Measurements from ENCODE around the gene HOXA2. TPM values are rescaled to one million over a fixed set of nuclear protein-coding genes. Genes with fewer than 3 reads are reported as not detected.

HOXA2 gene
- total and polyA plus RNA-seq, 4 donors, result 4.4 to 17.9 (median 12.9) TPM

GRCh38 chr7:27132978-27133377 lies 30.5 kb upstream of the HOXA2 start:
- DNase-seq (ENCODE audit: low read depth in 4 of 6, low spot score in 6 of 6), result no peak
- no peak overlapping the region for H3K4me3 ChIP-seq (ENCODE audit: low read depth, low read length)
- H3K27ac ChIP-seq (ENCODE audit: low read depth, low read length), result peak overlapping the region; percentile 99
- no peaks in the 10 kb centered on the region for H3K9me3 ChIP-seq (ENCODE audit: control insufficient read depth, insufficient read depth, low read length)
- peaks cover 2% of the 10 kb centered on the region for H3K27me3 ChIP-seq (ENCODE audit: control insufficient read depth, insufficient read depth, low read length)
- H3K36me3 ChIP-seq (ENCODE audit: control insufficient read depth, insufficient read depth, low read length), result peaks cover 7% of the 10 kb centered on the region
- H3K4me1 ChIP-seq (ENCODE audit: control insufficient read depth, insufficient read depth, low read length), result peaks cover 41% of the 10 kb centered on the region
- WGBS (ENCODE audit: insufficient coverage), result 19% methylated on average over 3 of the region's 6 CpGs

GRCh38 chr7:27132214-27132613 lies 29.7 kb upstream of the HOXA2 start:
- no CpG with 5 or more reads among the region's 2 CpGs for WGBS (ENCODE audit: insufficient coverage)
- no peak for DNase-seq (ENCODE audit: low read depth in 4 of 6, low spot score in 6 of 6)
- Histone ChIP-seq H3K4me3 (ENCODE audit: low read depth, low read length) (no peak overlapping the region), H3K27me3 (ENCODE audit: control insufficient read depth, insufficient read depth, low read length) (peaks cover 2% of the 10 kb centered on the region), H3K36me3 (ENCODE audit: control insufficient read depth, insufficient read depth, low read length) (peaks cover 7% of the 10 kb centered on the region), H3K4me1 (ENCODE audit: control insufficient read depth, insufficient read depth, low read length) (peaks cover 40% of the 10 kb centered on the region), H3K9me3 (ENCODE audit: control insufficient read depth, insufficient read depth, low read length) (no peaks in the 10 kb centered on the region), H3K27ac (ENCODE audit: low read depth, low read length) (peak overlapping the region; percentile 94)

GRCh38 chr7:27131390-27131819 lies 28.9 kb upstream of the HOXA2 start:
- Histone ChIP-seq H3K9me3 (ENCODE audit: control insufficient read depth, insufficient read depth, low read length) (no peaks in the 10 kb centered on the region), H3K4me3 (ENCODE audit: low read depth, low read length) (peak overlapping the region; percentile 83), H3K4me1 (ENCODE audit: control insufficient read depth, insufficient read depth, low read length) (peaks cover 32% of the 10 kb centered on the region), H3K27me3 (ENCODE audit: control insufficient read depth, insufficient read depth, low read length) (no peaks in the 10 kb centered on the region), H3K27ac (ENCODE audit: low read depth, low read length) (peak overlapping the region; percentile 94), H3K36me3 (ENCODE audit: control insufficient read depth, insufficient read depth, low read length) (peaks cover 7% of the 10 kb centered on the region)
- 40% methylated on average over 2 of the region's 12 CpGs for whole genome bisulfite sequencing (ENCODE audit: insufficient coverage)
- DNase-seq (ENCODE audit: low read depth in 4 of 6, low spot score in 6 of 6), result no peak

GRCh38 chr7:27130540-27131389 lies 28.3 kb upstream of the HOXA2 start, which contains the start of gene HOXA4:
Gene HOXA4 (minus strand): TSS chr7:27130757. CDS start chr7:27130733, 24 bp downstream.
- Histone ChIP-seq H3K27me3 (ENCODE audit: control insufficient read depth, insufficient read depth, low read length) (no peaks in the 10 kb centered on the region), H3K9me3 (ENCODE audit: control insufficient read depth, insufficient read depth, low read length) (no peaks in the 10 kb centered on the region), H3K4me1 (ENCODE audit: control insufficient read depth, insufficient read depth, low read length) (peaks cover 26% of the 10 kb centered on the region), H3K4me3 (ENCODE audit: low read depth, low read length) (peak within 1 kb of the TSS; percentile 83), H3K27ac (ENCODE audit: low read depth, low read length) (peak within 1 kb of the TSS; percentile 98), H3K36me3 (ENCODE audit: control insufficient read depth, insufficient read depth, low read length) (peaks cover 7% of the 10 kb centered on the region)
- under 1% methylated on average over 56 of the region's 67 CpGs for WGBS (ENCODE audit: insufficient coverage)
- peak in 4 of 6 donors; percentile 85 to 97 (median 90) for DNase-seq (ENCODE audit: low read depth in 4 of 6, low spot score in 6 of 6)

GRCh38 chr7:27129729-27130539 lies 27.5 kb upstream of the HOXA2 start:
- DNase-seq (ENCODE audit: low read depth in 4 of 6, low spot score in 6 of 6), result peak in 2 of 6 donors; percentile 84 to 93
- Histone ChIP-seq H3K36me3 (ENCODE audit: control insufficient read depth, insufficient read depth, low read length) (peaks cover 7% of the 10 kb centered on the region), H3K27me3 (ENCODE audit: control insufficient read depth, insufficient read depth, low read length) (peaks cover 1% of the 10 kb centered on the region), H3K9me3 (ENCODE audit: control insufficient read depth, insufficient read depth, low read length) (no peaks in the 10 kb centered on the region), H3K4me3 (ENCODE audit: low read depth, low read length) (peak overlapping the region; percentile 45), H3K27ac (ENCODE audit: low read depth, low read length) (peak overlapping the region; percentile 98), H3K4me1 (ENCODE audit: control insufficient read depth, insufficient read depth, low read length) (peaks cover 35% of the 10 kb centered on the region)
- 2% methylated on average over 72 of the region's 72 CpGs for WGBS (ENCODE audit: insufficient coverage)

- peak overlapping the region; percentile 98 for H3K27ac ChIP-seq (ENCODE audit: low read depth, low read length)
- peaks cover 12% of the 10 kb centered on the region for H3K36me3 ChIP-seq (ENCODE audit: control insufficient read depth, insufficient read depth, low read length)
- no peak for DNase-seq (ENCODE audit: low read depth in 4 of 6, low spot score in 6 of 6)
- WGBS (ENCODE audit: insufficient coverage), result 38% methylated on average over 20 of the region's 28 CpGs
- H3K27me3 ChIP-seq (ENCODE audit: control insufficient read depth, insufficient read depth, low read length), result peaks cover 5% of the 10 kb centered on the region
- no peaks in the 10 kb centered on the region for H3K9me3 ChIP-seq (ENCODE audit: control insufficient read depth, insufficient read depth, low read length)
- H3K4me3 ChIP-seq (ENCODE audit: low read depth, low read length), result peak overlapping the region; percentile 45
- peaks cover 43% of the 10 kb centered on the region for H3K4me1 ChIP-seq (ENCODE audit: control insufficient read depth, insufficient read depth, low read length)
These were observed 26.6 kb upstream of the HOXA2 start for GRCh38 chr7:27128776-27129728.

GRCh38 chr7:27128034-27128433 lies 25.6 kb upstream of the HOXA2 start:
- H3K9me3 ChIP-seq (ENCODE audit: control insufficient read depth, insufficient read depth, low read length), result no peaks in the 10 kb centered on the region
- H3K27ac ChIP-seq (ENCODE audit: low read depth, low read length), result peak overlapping the region; percentile 98
- H3K27me3 ChIP-seq (ENCODE audit: control insufficient read depth, insufficient read depth, low read length), result peaks cover 5% of the 10 kb centered on the region
- 14% methylated on average over 1 of the region's 2 CpGs for WGBS (ENCODE audit: insufficient coverage)
- peak in 1 of 6 donors; percentile 72 for DNase-seq (ENCODE audit: low read depth in 4 of 6, low spot score in 6 of 6)
- H3K4me1 ChIP-seq (ENCODE audit: control insufficient read depth, insufficient read depth, low read length), result peaks cover 47% of the 10 kb centered on the region
- no peak overlapping the region for H3K4me3 ChIP-seq (ENCODE audit: low read depth, low read length)
- H3K36me3 ChIP-seq (ENCODE audit: control insufficient read depth, insufficient read depth, low read length), result peaks cover 14% of the 10 kb centered on the region

- no CpG with 5 or more reads among the region's 3 CpGs for WGBS (ENCODE audit: insufficient coverage)
- Histone ChIP-seq H3K9me3 (ENCODE audit: control insufficient read depth, insufficient read depth, low read length) (no peaks in the 10 kb centered on the region), H3K36me3 (ENCODE audit: control insufficient read depth, insufficient read depth, low read length) (peaks cover 22% of the 10 kb centered on the region), H3K27me3 (ENCODE audit: control insufficient read depth, insufficient read depth, low read length) (peaks cover 5% of the 10 kb centered on the region), H3K4me1 (ENCODE audit: control insufficient read depth, insufficient read depth, low read length) (peaks cover 59% of the 10 kb centered on the region), H3K4me3 (ENCODE audit: low read depth, low read length) (no peak overlapping the region), H3K27ac (ENCODE audit: low read depth, low read length) (peak overlapping the region; percentile 98)
- no peak for DNase-seq (ENCODE audit: low read depth in 4 of 6, low spot score in 6 of 6)
These were observed 24.3 kb upstream of the HOXA2 start for GRCh38 chr7:27126596-27127327.
